ENCODE measurements around the gene RAB40C. TPM values are rescaled to one million over a fixed set of nuclear protein-coding genes. Genes with fewer than 3 reads are reported as not detected.
A peak's percentile ranks its signal among the peaks of the same experiment; 100 is the strongest.
"Not testable (repeated sequence)": the region's sequence is repeated elsewhere in the genome, so short reads cannot be mapped to it uniquely, and the experiment has no call there.

Gene RAB40C
- total and polyA plus RNA-seq, 4 donors = 9.5 to 40.7 (median 18.7) TPM

GRCh38 chr16:596736-597060 lies 6.8 kb downstream of the RAB40C start:
- Histone ChIP-seq H3K4me1 (ENCODE audit: control insufficient read depth in 1 of 2, insufficient read depth in 2 of 2, low read length in 2 of 2) (no peaks in the 10 kb centered on the region), H3K27me3 (ENCODE audit: control insufficient read depth in 1 of 2, insufficient read depth in 2 of 2, low read length in 1 of 2) (no peaks in the 10 kb centered on the region), H3K36me3 (ENCODE audit: control insufficient read depth in 1 of 2, insufficient read depth in 2 of 2, low read length in 1 of 2) (no peaks in the 10 kb centered on the region), H3K4me3 (ENCODE audit: low read length in 2 of 2) (no peak overlapping the region), H3K27ac (ENCODE audit: low read depth in 1 of 2, low read length in 2 of 2) (no peak overlapping the region), H3K9me3 (ENCODE audit: control insufficient read depth, low read length) (no peaks in the 10 kb centered on the region)
- WGBS, 2 donors = 94 to 95% methylated on average over 12 of the region's 12 CpGs
- ATAC-seq (ENCODE audit: low FRiP score) (no peak), DNase-seq (no peak)
- intact Hi-C loops (cut with DNase I) = no loop called here

- H3K9me3 ChIP-seq (ENCODE audit: control insufficient read depth, low read length); H3K4me3 ChIP-seq (ENCODE audit: low read length in 2 of 2); H3K27ac ChIP-seq (ENCODE audit: low read depth in 1 of 2, low read length in 2 of 2); H3K27me3 ChIP-seq (ENCODE audit: control insufficient read depth in 1 of 2, insufficient read depth in 2 of 2, low read length in 1 of 2); ATAC-seq (ENCODE audit: low FRiP score); H3K4me1 ChIP-seq (ENCODE audit: control insufficient read depth in 1 of 2, insufficient read depth in 2 of 2, low read length in 2 of 2); DNase-seq; H3K36me3 ChIP-seq (ENCODE audit: control insufficient read depth in 1 of 2, insufficient read depth in 2 of 2, low read length in 1 of 2); intact Hi-C loops (cut with DNase I): not testable (repeated sequence)
- WGBS, 2 donors = 95 to 98% methylated on average over 7 of the region's 7 CpGs
Observed at GRCh38 chr16:597655-598054, 7.8 kb downstream of the RAB40C start.

- no peak overlapping the region for H3K27ac ChIP-seq (ENCODE audit: low read depth in 1 of 2, low read length in 2 of 2)
- ATAC-seq (ENCODE audit: low FRiP score) = no peak
- no peaks in the 10 kb centered on the region for H3K4me1 ChIP-seq (ENCODE audit: control insufficient read depth in 1 of 2, insufficient read depth in 2 of 2, low read length in 2 of 2)
- WGBS, 2 donors = 95 to 98% methylated on average over 42 to 43 of the region's 43 CpGs
- no peaks in the 10 kb centered on the region for H3K36me3 ChIP-seq (ENCODE audit: control insufficient read depth in 1 of 2, insufficient read depth in 2 of 2, low read length in 1 of 2)
- H3K4me3 ChIP-seq (ENCODE audit: low read length in 2 of 2) = no peak overlapping the region
- no peaks in the 10 kb centered on the region for H3K27me3 ChIP-seq (ENCODE audit: control insufficient read depth in 1 of 2, insufficient read depth in 2 of 2, low read length in 1 of 2)
- intact Hi-C loops (cut with DNase I) = no loop called here
- no peaks in the 10 kb centered on the region for H3K9me3 ChIP-seq (ENCODE audit: control insufficient read depth, low read length)
- no peak for DNase-seq
Observed at GRCh38 chr16:598823-599739, 9.2 kb downstream of the RAB40C start.

- 47 to 53% methylated on average over 7 of the region's 7 CpGs for WGBS, 2 donors
- no peak for DNase-seq
- no peak for ATAC-seq (ENCODE audit: low FRiP score)
Observed at GRCh38 chr16:600781-601180, 10.9 kb downstream of the RAB40C start.

GRCh38 chr16:603933-604332 lies 14.1 kb downstream of the RAB40C start:
- DNase-seq (no peak), ATAC-seq (ENCODE audit: low FRiP score) (no peak)
- H3K36me3 ChIP-seq (ENCODE audit: control insufficient read depth in 1 of 2, insufficient read depth in 2 of 2, low read length in 1 of 2) = no peaks in the 10 kb centered on the region
- no peak overlapping the region for H3K27ac ChIP-seq (ENCODE audit: low read depth in 1 of 2, low read length in 2 of 2)
- H3K9me3 ChIP-seq (ENCODE audit: control insufficient read depth, low read length) = no peaks in the 10 kb centered on the region
- H3K27me3 ChIP-seq (ENCODE audit: control insufficient read depth in 1 of 2, insufficient read depth in 2 of 2, low read length in 1 of 2) = no peaks in the 10 kb centered on the region
- H3K4me1 ChIP-seq (ENCODE audit: control insufficient read depth in 1 of 2, insufficient read depth in 2 of 2, low read length in 2 of 2) = no peaks in the 10 kb centered on the region
- intact Hi-C loops (cut with DNase I) = no loop called here
- WGBS, 2 donors = 82 to 86% methylated on average over 5 of the region's 5 CpGs
- H3K4me3 ChIP-seq (ENCODE audit: low read length in 2 of 2) = no peak overlapping the region

More at GRCh38 chr16:600781-601180, 10.9 kb downstream of the RAB40C start:
- Histone ChIP-seq H3K27me3 (ENCODE audit: control insufficient read depth in 1 of 2, insufficient read depth in 2 of 2, low read length in 1 of 2) (no peaks in the 10 kb centered on the region), H3K9me3 (ENCODE audit: control insufficient read depth, low read length) (no peaks in the 10 kb centered on the region), H3K4me1 (ENCODE audit: control insufficient read depth in 1 of 2, insufficient read depth in 2 of 2, low read length in 2 of 2) (no peaks in the 10 kb centered on the region), H3K4me3 (ENCODE audit: low read length in 2 of 2) (no peak overlapping the region), H3K36me3 (ENCODE audit: control insufficient read depth in 1 of 2, insufficient read depth in 2 of 2, low read length in 1 of 2) (no peaks in the 10 kb centered on the region), H3K27ac (ENCODE audit: low read depth in 1 of 2, low read length in 2 of 2) (no peak overlapping the region)
- intact Hi-C loops (cut with DNase I) = no loop called here

- WGBS, 2 donors = 94 to 97% methylated on average over 22 of the region's 22 CpGs
- Histone ChIP-seq H3K27me3 (ENCODE audit: control insufficient read depth in 1 of 2, insufficient read depth in 2 of 2, low read length in 1 of 2) (no peaks in the 10 kb centered on the region), H3K27ac (ENCODE audit: low read depth in 1 of 2, low read length in 2 of 2) (no peak overlapping the region), H3K4me3 (ENCODE audit: low read length in 2 of 2) (no peak overlapping the region), H3K4me1 (ENCODE audit: control insufficient read depth in 1 of 2, insufficient read depth in 2 of 2, low read length in 2 of 2) (no peaks in the 10 kb centered on the region), H3K9me3 (ENCODE audit: control insufficient read depth, low read length) (no peaks in the 10 kb centered on the region), H3K36me3 (ENCODE audit: control insufficient read depth in 1 of 2, insufficient read depth in 2 of 2, low read length in 1 of 2) (no peaks in the 10 kb centered on the region)
- intact Hi-C loops (cut with DNase I) = no loop called here
- ATAC-seq (ENCODE audit: low FRiP score) = no peak
- no peak for DNase-seq
Observed at GRCh38 chr16:606656-607307, 16.9 kb downstream of the RAB40C start.

- ATAC-seq (ENCODE audit: low FRiP score) (no peak), DNase-seq (no peak)
- H3K27ac ChIP-seq (ENCODE audit: low read depth in 1 of 2, low read length in 2 of 2) = no peak overlapping the region
- 80 to 82% methylated on average over 10 of the region's 10 CpGs for WGBS, 2 donors
- H3K36me3 ChIP-seq (ENCODE audit: control insufficient read depth in 1 of 2, insufficient read depth in 2 of 2, low read length in 1 of 2) = no peaks in the 10 kb centered on the region
- H3K4me3 ChIP-seq (ENCODE audit: low read length in 2 of 2) = no peak overlapping the region
- no peaks in the 10 kb centered on the region for H3K9me3 ChIP-seq (ENCODE audit: control insufficient read depth, low read length)
- H3K27me3 ChIP-seq (ENCODE audit: control insufficient read depth in 1 of 2, insufficient read depth in 2 of 2, low read length in 1 of 2) = no peaks in the 10 kb centered on the region
- intact Hi-C loops (cut with DNase I) = no loop called here
- H3K4me1 ChIP-seq (ENCODE audit: control insufficient read depth in 1 of 2, insufficient read depth in 2 of 2, low read length in 2 of 2) = no peaks in the 10 kb centered on the region
Observed at GRCh38 chr16:608019-608418, 18.2 kb downstream of the RAB40C start.

GRCh38 chr16:609316-609715 lies 19.4 kb downstream of the RAB40C start:
- Histone ChIP-seq H3K9me3 (ENCODE audit: control insufficient read depth, low read length) (no peaks in the 10 kb centered on the region), H3K4me1 (ENCODE audit: control insufficient read depth in 1 of 2, insufficient read depth in 2 of 2, low read length in 2 of 2) (no peaks in the 10 kb centered on the region), H3K36me3 (ENCODE audit: control insufficient read depth in 1 of 2, insufficient read depth in 2 of 2, low read length in 1 of 2) (no peaks in the 10 kb centered on the region), H3K4me3 (ENCODE audit: low read length in 2 of 2) (no peak overlapping the region), H3K27ac (ENCODE audit: low read depth in 1 of 2, low read length in 2 of 2) (no peak overlapping the region), H3K27me3 (ENCODE audit: control insufficient read depth in 1 of 2, insufficient read depth in 2 of 2, low read length in 1 of 2) (no peaks in the 10 kb centered on the region)
- WGBS, 2 donors = 86 to 87% methylated on average over 13 of the region's 13 CpGs
- DNase-seq = no peak
- ATAC-seq (ENCODE audit: low FRiP score) = no peak
- intact Hi-C loops (cut with DNase I) = no loop called here

GRCh38 chr16:609984-610383 lies 20.1 kb downstream of the RAB40C start:
- H3K27me3 ChIP-seq (ENCODE audit: control insufficient read depth in 1 of 2, insufficient read depth in 2 of 2, low read length in 1 of 2) = no peaks in the 10 kb centered on the region
- 87 to 89% methylated on average over 14 of the region's 14 CpGs for WGBS, 2 donors
- ATAC-seq (ENCODE audit: low FRiP score) (peak; percentile 33), DNase-seq (no peak)
- H3K9me3 ChIP-seq (ENCODE audit: control insufficient read depth, low read length) = no peaks in the 10 kb centered on the region
- no peak overlapping the region for H3K4me3 ChIP-seq (ENCODE audit: low read length in 2 of 2)
- H3K4me1 ChIP-seq (ENCODE audit: control insufficient read depth in 1 of 2, insufficient read depth in 2 of 2, low read length in 2 of 2) = no peaks in the 10 kb centered on the region
- no peak overlapping the region for H3K27ac ChIP-seq (ENCODE audit: low read depth in 1 of 2, low read length in 2 of 2)
- intact Hi-C loops (cut with DNase I) = no loop called here
- H3K36me3 ChIP-seq (ENCODE audit: control insufficient read depth in 1 of 2, insufficient read depth in 2 of 2, low read length in 1 of 2) = no peaks in the 10 kb centered on the region
